NB4 (cell line): Measurements from ENCODE around the gene WNT5A.

Source experiments
- MYC ChIP-seq: IDR thresholded peaks from 2 replicates; pipeline ENCODE4 v1.6.1; 2011; ENCODE audit warnings: low read depth, low read length
- POLR2A ChIP-seq: IDR thresholded peaks from 2 replicates; pipeline ENCODE4 v1.6.1; 2011; ENCODE audit warnings: mild to moderate bottlenecking; ENCODE audit not compliant: insufficient read length; ENCODE audit errors: extremely low read depth
- TF ChIP-seq, protein P1 (sequence below): IDR thresholded peaks from one replicate; pipeline ENCODE4 v1.5.1; 2012; ENCODE audit warnings: low read depth, low read length
- TF ChIP-seq, protein P2 (sequence below): IDR thresholded peaks from 2 replicates; pipeline ENCODE4 v1.6.1; 2011; ENCODE audit warnings: low read depth, low read length

DNA sequence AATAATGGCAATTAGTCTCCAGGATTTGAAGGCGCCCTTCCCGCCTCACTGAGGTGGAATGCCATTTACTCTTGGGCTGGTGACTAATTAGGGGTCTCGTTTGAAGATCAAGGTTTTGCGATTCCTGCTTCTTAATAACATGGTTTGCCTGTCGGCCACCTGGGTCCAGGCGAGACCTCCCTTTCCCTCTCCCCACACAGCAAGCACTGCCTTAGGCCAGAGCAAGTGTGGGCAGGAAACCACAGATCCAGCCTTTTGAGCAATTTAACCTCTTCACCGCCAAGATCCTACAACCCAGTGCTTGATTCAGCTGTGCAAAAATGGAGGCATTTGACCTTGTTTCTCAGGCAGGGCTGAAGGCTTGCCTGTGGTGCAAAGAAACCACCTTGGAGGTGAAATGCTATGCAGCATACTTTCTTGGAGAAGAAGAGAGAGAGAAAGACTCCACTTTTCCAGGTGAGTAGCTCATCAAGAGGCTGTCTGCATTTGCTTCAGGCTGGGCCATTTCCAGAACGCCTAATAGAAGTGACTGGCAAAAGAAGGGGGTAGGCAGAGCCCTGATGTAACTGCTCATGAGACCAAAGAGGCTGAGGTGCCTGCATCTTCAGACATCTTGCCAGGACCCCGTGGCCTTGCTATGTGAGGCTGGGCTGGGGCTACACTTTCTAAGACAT, 34.1 kb upstream of the WNT5A start:
- TF ChIP-seq, protein P1, sequence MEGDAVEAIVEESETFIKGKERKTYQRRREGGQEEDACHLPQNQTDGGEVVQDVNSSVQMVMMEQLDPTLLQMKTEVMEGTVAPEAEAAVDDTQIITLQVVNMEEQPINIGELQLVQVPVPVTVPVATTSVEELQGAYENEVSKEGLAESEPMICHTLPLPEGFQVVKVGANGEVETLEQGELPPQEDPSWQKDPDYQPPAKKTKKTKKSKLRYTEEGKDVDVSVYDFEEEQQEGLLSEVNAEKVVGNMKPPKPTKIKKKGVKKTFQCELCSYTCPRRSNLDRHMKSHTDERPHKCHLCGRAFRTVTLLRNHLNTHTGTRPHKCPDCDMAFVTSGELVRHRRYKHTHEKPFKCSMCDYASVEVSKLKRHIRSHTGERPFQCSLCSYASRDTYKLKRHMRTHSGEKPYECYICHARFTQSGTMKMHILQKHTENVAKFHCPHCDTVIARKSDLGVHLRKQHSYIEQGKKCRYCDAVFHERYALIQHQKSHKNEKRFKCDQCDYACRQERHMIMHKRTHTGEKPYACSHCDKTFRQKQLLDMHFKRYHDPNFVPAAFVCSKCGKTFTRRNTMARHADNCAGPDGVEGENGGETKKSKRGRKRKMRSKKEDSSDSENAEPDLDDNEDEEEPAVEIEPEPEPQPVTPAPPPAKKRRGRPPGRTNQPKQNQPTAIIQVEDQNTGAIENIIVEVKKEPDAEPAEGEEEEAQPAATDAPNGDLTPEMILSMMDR, result no peak
- TF ChIP-seq POLR2A, result no peak
- TF ChIP-seq, protein P2, sequence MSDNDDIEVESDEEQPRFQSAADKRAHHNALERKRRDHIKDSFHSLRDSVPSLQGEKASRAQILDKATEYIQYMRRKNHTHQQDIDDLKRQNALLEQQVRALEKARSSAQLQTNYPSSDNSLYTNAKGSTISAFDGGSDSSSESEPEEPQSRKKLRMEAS, result no peak
- TF ChIP-seq MYC, result no peak
